ENCODE results near the gene GTF2I. TPM values are rescaled to one million over a fixed set of nuclear protein-coding genes. Genes with fewer than 3 reads are reported as not detected.
"Not testable (repeated sequence)": the region's sequence is repeated elsewhere in the genome, so short reads cannot be mapped to it uniquely, and the experiment has no call there.

Gene GTF2I
- total RNA-seq, 2 experiments from 2014 or later, result 105 to 109 TPM

GRCh38 chr7:74772093-74772492, 114.6 kb downstream of the GTF2I start:
- H3K9me3 Mint-ChIP-seq; H3K4me3 Mint-ChIP-seq; H3K4me1 Mint-ChIP-seq (ENCODE audit: low read depth); intact Hi-C loops (cut with DNase I, micrococcal nuclease); H3K27ac Mint-ChIP-seq; POLR2A ChIA-PET; H3K9me3 ChIP-seq (ENCODE audit: control insufficient read depth in 1 of 2, insufficient read depth in 1 of 2, low read length in 2 of 2); ATAC-seq (ENCODE audit: poor library complexity); H3K27me3 Mint-ChIP-seq; H3K27me3 ChIP-seq (ENCODE audit: control insufficient read depth in 1 of 2, insufficient read depth in 2 of 2, low read length in 2 of 2); H3K4me3 ChIP-seq (ENCODE audit: low read length); H3K36me3 ChIP-seq (ENCODE audit: insufficient read depth, low read length); CTCF ChIA-PET; H3K27ac ChIP-seq (ENCODE audit: low read depth in 1 of 2, low read length in 2 of 2); H3K4me1 ChIP-seq (ENCODE audit: insufficient read depth, low read length); H3K36me3 Mint-ChIP-seq (ENCODE audit: low read depth): not testable (repeated sequence)
- DNase-seq, result peak in 1 of 14 experiments; percentile 0

GRCh38 chr7:74773760-74774750, 116.5 kb downstream of the GTF2I start, which contains the start of gene NCF1:
NCF1 (plus strand) TSS chr7:74774011; CDS start chr7:74774032, 21 bp downstream.
- H3K9me3 ChIP-seq (ENCODE audit: control insufficient read depth in 1 of 2, insufficient read depth in 1 of 2, low read length in 2 of 2); H3K36me3 Mint-ChIP-seq (ENCODE audit: low read depth); intact Hi-C loops (cut with DNase I, micrococcal nuclease); H3K27me3 Mint-ChIP-seq; H3K4me1 ChIP-seq (ENCODE audit: insufficient read depth, low read length); H3K27ac Mint-ChIP-seq; POLR2A ChIA-PET; H3K4me1 Mint-ChIP-seq (ENCODE audit: low read depth); H3K36me3 ChIP-seq (ENCODE audit: insufficient read depth, low read length); H3K27me3 ChIP-seq (ENCODE audit: control insufficient read depth in 1 of 2, insufficient read depth in 2 of 2, low read length in 2 of 2); CTCF ChIA-PET; DNase-seq; H3K4me3 ChIP-seq (ENCODE audit: low read length); H3K4me3 Mint-ChIP-seq; H3K27ac ChIP-seq (ENCODE audit: low read depth in 1 of 2, low read length in 2 of 2); H3K9me3 Mint-ChIP-seq: not testable (repeated sequence)
- ATAC-seq (ENCODE audit: poor library complexity), result peak; percentile 17

- H3K27ac Mint-ChIP-seq; H3K36me3 ChIP-seq (ENCODE audit: insufficient read depth, low read length); H3K27me3 ChIP-seq (ENCODE audit: control insufficient read depth in 1 of 2, insufficient read depth in 2 of 2, low read length in 2 of 2); H3K27ac ChIP-seq (ENCODE audit: low read depth in 1 of 2, low read length in 2 of 2); ATAC-seq (ENCODE audit: poor library complexity); CTCF ChIA-PET; H3K4me1 Mint-ChIP-seq (ENCODE audit: low read depth); DNase-seq; H3K4me3 ChIP-seq (ENCODE audit: low read length); H3K27me3 Mint-ChIP-seq; H3K9me3 ChIP-seq (ENCODE audit: control insufficient read depth in 1 of 2, insufficient read depth in 1 of 2, low read length in 2 of 2); H3K4me3 Mint-ChIP-seq; H3K36me3 Mint-ChIP-seq (ENCODE audit: low read depth); H3K9me3 Mint-ChIP-seq; intact Hi-C loops (cut with DNase I, micrococcal nuclease); H3K4me1 ChIP-seq (ENCODE audit: insufficient read depth, low read length); POLR2A ChIA-PET: not testable (repeated sequence)
Observed at GRCh38 chr7:74775111-74775510, 117.6 kb downstream of the GTF2I start.

- H3K27me3 Mint-ChIP-seq; POLR2A ChIA-PET; H3K27ac ChIP-seq (ENCODE audit: low read depth in 1 of 2, low read length in 2 of 2); ATAC-seq (ENCODE audit: poor library complexity); H3K4me1 Mint-ChIP-seq (ENCODE audit: low read depth); H3K4me3 ChIP-seq (ENCODE audit: low read length); H3K36me3 Mint-ChIP-seq (ENCODE audit: low read depth); H3K9me3 Mint-ChIP-seq; H3K27me3 ChIP-seq (ENCODE audit: control insufficient read depth in 1 of 2, insufficient read depth in 2 of 2, low read length in 2 of 2); H3K36me3 ChIP-seq (ENCODE audit: insufficient read depth, low read length); H3K4me1 ChIP-seq (ENCODE audit: insufficient read depth, low read length); CTCF ChIA-PET; H3K27ac Mint-ChIP-seq; intact Hi-C loops (cut with DNase I, micrococcal nuclease); H3K4me3 Mint-ChIP-seq; DNase-seq; H3K9me3 ChIP-seq (ENCODE audit: control insufficient read depth in 1 of 2, insufficient read depth in 1 of 2, low read length in 2 of 2): not testable (repeated sequence)
Observed at GRCh38 chr7:74779053-74779452, 121.5 kb downstream of the GTF2I start.

GRCh38 chr7:74781746-74782145, 124.2 kb downstream of the GTF2I start:
- H3K4me3 Mint-ChIP-seq; ATAC-seq (ENCODE audit: poor library complexity); H3K4me1 ChIP-seq (ENCODE audit: insufficient read depth, low read length); CTCF ChIA-PET; DNase-seq; H3K27ac Mint-ChIP-seq; H3K36me3 ChIP-seq (ENCODE audit: insufficient read depth, low read length); H3K27me3 Mint-ChIP-seq; H3K36me3 Mint-ChIP-seq (ENCODE audit: low read depth); intact Hi-C loops (cut with DNase I, micrococcal nuclease); H3K9me3 Mint-ChIP-seq; POLR2A ChIA-PET; H3K27me3 ChIP-seq (ENCODE audit: control insufficient read depth in 1 of 2, insufficient read depth in 2 of 2, low read length in 2 of 2); H3K27ac ChIP-seq (ENCODE audit: low read depth in 1 of 2, low read length in 2 of 2); H3K4me3 ChIP-seq (ENCODE audit: low read length); H3K9me3 ChIP-seq (ENCODE audit: control insufficient read depth in 1 of 2, insufficient read depth in 1 of 2, low read length in 2 of 2); H3K4me1 Mint-ChIP-seq (ENCODE audit: low read depth): not testable (repeated sequence)

- ATAC-seq (ENCODE audit: poor library complexity); H3K27me3 ChIP-seq (ENCODE audit: control insufficient read depth in 1 of 2, insufficient read depth in 2 of 2, low read length in 2 of 2); intact Hi-C loops (cut with DNase I, micrococcal nuclease); H3K27ac ChIP-seq (ENCODE audit: low read depth in 1 of 2, low read length in 2 of 2); H3K27me3 Mint-ChIP-seq; H3K4me1 ChIP-seq (ENCODE audit: insufficient read depth, low read length); H3K9me3 ChIP-seq (ENCODE audit: control insufficient read depth in 1 of 2, insufficient read depth in 1 of 2, low read length in 2 of 2); H3K4me3 Mint-ChIP-seq; CTCF ChIA-PET; H3K36me3 ChIP-seq (ENCODE audit: insufficient read depth, low read length); H3K27ac Mint-ChIP-seq; POLR2A ChIA-PET; H3K4me1 Mint-ChIP-seq (ENCODE audit: low read depth); H3K4me3 ChIP-seq (ENCODE audit: low read length); DNase-seq; H3K36me3 Mint-ChIP-seq (ENCODE audit: low read depth); H3K9me3 Mint-ChIP-seq: not testable (repeated sequence)
Observed at GRCh38 chr7:74783595-74783994, 126.1 kb downstream of the GTF2I start.

- H3K27me3 Mint-ChIP-seq, result not testable (repeated sequence)
- peak overlapping the region; percentile 22 for H3K4me3 ChIP-seq (ENCODE audit: low read length)
Observed at GRCh38 chr7:74788369-74789150, 131.0 kb downstream of the GTF2I start.

More at GRCh38 chr7:74788369-74789150, 131.0 kb downstream of the GTF2I start:
- H3K27me3 ChIP-seq (ENCODE audit: control insufficient read depth in 1 of 2, insufficient read depth in 2 of 2, low read length in 2 of 2); H3K4me1 ChIP-seq (ENCODE audit: insufficient read depth, low read length); H3K27ac ChIP-seq (ENCODE audit: low read depth in 1 of 2, low read length in 2 of 2); H3K9me3 Mint-ChIP-seq; POLR2A ChIA-PET; H3K27ac Mint-ChIP-seq; H3K36me3 Mint-ChIP-seq (ENCODE audit: low read depth); intact Hi-C loops (cut with DNase I, micrococcal nuclease); H3K36me3 ChIP-seq (ENCODE audit: insufficient read depth, low read length); CTCF ChIA-PET; H3K9me3 ChIP-seq (ENCODE audit: control insufficient read depth in 1 of 2, insufficient read depth in 1 of 2, low read length in 2 of 2); H3K4me1 Mint-ChIP-seq (ENCODE audit: low read depth): not testable (repeated sequence)
- DNase-seq (peak; percentile 92 to 99 (median 96)), ATAC-seq (ENCODE audit: poor library complexity) (peak; percentile 90)
- H3K4me3 Mint-ChIP-seq, result peak overlapping the region; percentile 83

All from CD4-positive, alpha-beta T cell (primary cell).